Measurements from ENCODE around the gene LIPT1. TPM values are rescaled to one million over a fixed set of nuclear protein-coding genes. Genes with fewer than 3 reads are reported as not detected.

LIPT1 gene
- total RNA-seq, 2 donors from 2014 or later, result 8.0 to 12.2 TPM

- H3K27me3 ChIP-seq (ENCODE audit: control insufficient read depth, insufficient read depth, low read length, poor library complexity, severe bottlenecking), result no peaks in the 10 kb centered on the region
- H3K27ac ChIP-seq (ENCODE audit: low read depth, low read length), result no peak overlapping the region
- H3K9ac ChIP-seq (ENCODE audit: extremely low read depth, low read length, poor library complexity, severe bottlenecking), result no peak overlapping the region
- TF ChIP-seq CTCF (conservative IDR thresholded peaks at IDR 0.05), result no peak
- peaks cover 13% of the 10 kb centered on the region for H3K4me1 Mint-ChIP-seq
- H3K27me3 Mint-ChIP-seq (ENCODE audit: insufficient read depth), result no peaks in the 10 kb centered on the region
- peaks cover 25% of the 10 kb centered on the region for H3K36me3 Mint-ChIP-seq (ENCODE audit: low read depth)
- peaks cover 3% of the 10 kb centered on the region for H3K4me1 ChIP-seq (ENCODE audit: control insufficient read depth, insufficient read depth, low read length)
- no peak overlapping the region for H3K4me3 Mint-ChIP-seq
- no peaks in the 10 kb centered on the region for H3K9me3 ChIP-seq (ENCODE audit: control insufficient read depth, low read length)
- no peak overlapping the region for H3K4me3 ChIP-seq (ENCODE audit: low read length)
- H3K27ac Mint-ChIP-seq, result no peak overlapping the region
- WGBS, 2 experiments (ENCODE audit: insufficient coverage in 1 of 2, insufficient read length in 1 of 2), result 89 to 92% methylated on average over 3 to 4 of the region's 4 CpGs
- no peak for DNase-seq
- H3K9me3 Mint-ChIP-seq, result no peaks in the 10 kb centered on the region
- peaks cover 31% of the 10 kb centered on the region for H3K36me3 ChIP-seq (ENCODE audit: control insufficient read depth, insufficient read depth, low read length)
These were observed 4.8 kb downstream of the LIPT1 start for GRCh38 chr2:99159594-99159993.

- Mint-ChIP-seq H3K9me3 (no peaks in the 10 kb centered on the region), H3K4me3 (no peak overlapping the region), H3K27me3 (ENCODE audit: insufficient read depth) (no peaks in the 10 kb centered on the region), H3K36me3 (ENCODE audit: low read depth) (peaks cover 43% of the 10 kb centered on the region), H3K27ac (no peak overlapping the region), H3K4me1 (no peaks in the 10 kb centered on the region)
- Histone ChIP-seq H3K36me3 (ENCODE audit: control insufficient read depth, insufficient read depth, low read length) (peaks cover 61% of the 10 kb centered on the region), H3K4me3 (ENCODE audit: low read length) (no peak overlapping the region), H3K9ac (ENCODE audit: extremely low read depth, low read length, poor library complexity, severe bottlenecking) (no peak overlapping the region), H3K27me3 (ENCODE audit: control insufficient read depth, insufficient read depth, low read length, poor library complexity, severe bottlenecking) (no peaks in the 10 kb centered on the region), H3K4me1 (ENCODE audit: control insufficient read depth, insufficient read depth, low read length) (peaks cover 4% of the 10 kb centered on the region), H3K27ac (ENCODE audit: low read depth, low read length) (no peak overlapping the region), H3K9me3 (ENCODE audit: control insufficient read depth, low read length) (no peaks in the 10 kb centered on the region)
- TF ChIP-seq CTCF (conservative IDR thresholded peaks at IDR 0.05), result no peak
- 90 to 92% methylated on average over 4 to 5 of the region's 5 CpGs for WGBS, 2 experiments (ENCODE audit: insufficient coverage in 1 of 2, insufficient read length in 1 of 2)
- DNase-seq, result no peak
These were observed 11.5 kb downstream of the LIPT1 start for GRCh38 chr2:99166218-99166617.

GRCh38 chr2:99169534-99169933 lies 14.8 kb downstream of the LIPT1 start:
- H3K27ac ChIP-seq (ENCODE audit: low read depth, low read length), result no peak overlapping the region
- H3K4me1 ChIP-seq (ENCODE audit: control insufficient read depth, insufficient read depth, low read length), result peaks cover 4% of the 10 kb centered on the region
- peaks cover 43% of the 10 kb centered on the region for H3K36me3 Mint-ChIP-seq (ENCODE audit: low read depth)
- WGBS, 2 experiments (ENCODE audit: insufficient coverage in 1 of 2, insufficient read length in 1 of 2), result 80 to 90% methylated on average over 1 of the region's 1 CpG
- H3K9me3 Mint-ChIP-seq, result no peaks in the 10 kb centered on the region
- no peak overlapping the region for H3K27ac Mint-ChIP-seq
- no peak overlapping the region for H3K4me3 Mint-ChIP-seq
- peaks cover 68% of the 10 kb centered on the region for H3K36me3 ChIP-seq (ENCODE audit: control insufficient read depth, insufficient read depth, low read length)
- no peaks in the 10 kb centered on the region for H3K9me3 ChIP-seq (ENCODE audit: control insufficient read depth, low read length)
- no peaks in the 10 kb centered on the region for H3K27me3 Mint-ChIP-seq (ENCODE audit: insufficient read depth)
- no peaks in the 10 kb centered on the region for H3K27me3 ChIP-seq (ENCODE audit: control insufficient read depth, insufficient read depth, low read length, poor library complexity, severe bottlenecking)
- H3K4me3 ChIP-seq (ENCODE audit: low read length), result no peak overlapping the region
- TF ChIP-seq CTCF (conservative IDR thresholded peaks at IDR 0.05), result no peak
- no peak overlapping the region for H3K9ac ChIP-seq (ENCODE audit: extremely low read depth, low read length, poor library complexity, severe bottlenecking)
- DNase-seq, result no peak
- no peaks in the 10 kb centered on the region for H3K4me1 Mint-ChIP-seq

Measured in endodermal cell (in vitro differentiated cells).